Mesenchymal stem cell (in vitro differentiated cells and primary cell): ENCODE measurements around the gene BEAN1. TPM values are rescaled to one million over a fixed set of nuclear protein-coding genes. Genes with fewer than 3 reads are reported as not detected.

ENCODE experiments used
- DNase-seq: peaks from one replicate; pipeline ENCODE4 v3.0.0-alpha.2; 2013
- H2AFZ ChIP-seq: one replicate; pipeline ENCODE4 v1.6.1; 2013; ENCODE audit warnings: low read depth, mild to moderate bottlenecking, control low read depth, inconsistent platforms, low read length, moderate library complexity
- H2AK5ac ChIP-seq: 2 replicates; pipeline ENCODE4 v1.6.1; 2013; ENCODE audit warnings: low read length, moderate library complexity, mild to moderate bottlenecking, inconsistent platforms; ENCODE audit not compliant: severe bottlenecking
- H2BK120ac ChIP-seq: one replicate; pipeline ENCODE4 v1.6.1; 2013; ENCODE audit warnings: low read depth, mild to moderate bottlenecking, inconsistent platforms, low read length, moderate library complexity
- H2BK12ac ChIP-seq, 2 experiments: one replicate each; pipeline ENCODE4 v1.6.1; 2013; ENCODE audit warnings: inconsistent platforms in 2 of 2, low read length in 2 of 2, mild to moderate bottlenecking in 2 of 2, moderate library complexity in 2 of 2, control low read depth in 1 of 2
- H2BK15ac ChIP-seq: one replicate; pipeline ENCODE4 v1.6.1; 2013; ENCODE audit warnings: mild to moderate bottlenecking, low read depth, inconsistent platforms; ENCODE audit not compliant: poor library complexity, severe bottlenecking
- H2BK5ac ChIP-seq: 2 replicates; pipeline ENCODE4 v1.6.1; 2013; ENCODE audit warnings: low read depth, mild to moderate bottlenecking, low read length, control low read depth, inconsistent platforms; ENCODE audit not compliant: poor library complexity, severe bottlenecking
- H3K14ac ChIP-seq, 2 experiments: one replicate each; pipeline ENCODE4 v1.6.1; 2013; ENCODE audit warnings: inconsistent platforms in 2 of 2, low read length in 2 of 2, control low read depth in 1 of 2, mild to moderate bottlenecking in 1 of 2, moderate library complexity in 1 of 2
- H3K18ac ChIP-seq, 2 experiments: one replicate each; pipeline ENCODE4 v1.6.1; 2013; ENCODE audit warnings: inconsistent platforms in 2 of 2, low read length in 2 of 2, control low read depth in 1 of 2, low read depth in 1 of 2, mild to moderate bottlenecking in 1 of 2
- H3K23ac ChIP-seq, 2 experiments: one replicate each; pipeline ENCODE4 v1.6.1; 2013; ENCODE audit warnings: inconsistent platforms in 2 of 2, low read length in 2 of 2, mild to moderate bottlenecking in 2 of 2, moderate library complexity in 2 of 2, control low read depth in 1 of 2
- H3K27ac ChIP-seq: 2 replicates; pipeline ENCODE4 v1.5.1; 2013; ENCODE audit warnings: mild to moderate bottlenecking, moderate library complexity, low read length, control low read depth, inconsistent platforms; ENCODE audit not compliant: poor library complexity, severe bottlenecking
- H3K27me3 ChIP-seq, 2 experiments: 2 replicates each; pipeline versions ENCODE4 v1.6.1 to v1.7.0; 2013; ENCODE audit warnings: low read length in 2 of 2, mild to moderate bottlenecking in 2 of 2, moderate library complexity in 2 of 2, control low read depth in 1 of 2, inconsistent platforms in 1 of 2; ENCODE audit not compliant: control insufficient read depth in 1 of 2, insufficient read depth in 1 of 2
- H3K36me3 ChIP-seq, 2 experiments: 2 replicates each; pipeline versions ENCODE4 v1.6.1 to v1.7.0; 2013; ENCODE audit warnings: low read length in 2 of 2, control low read depth in 1 of 2, inconsistent platforms in 1 of 2, low read depth in 1 of 2, mild to moderate bottlenecking in 1 of 2; ENCODE audit not compliant: insufficient read depth in 2 of 2, control insufficient read depth in 1 of 2
- H3K4ac ChIP-seq, 2 experiments: one replicate each; pipeline ENCODE4 v1.6.1; 2013; ENCODE audit warnings: inconsistent platforms in 2 of 2, low read length in 2 of 2, mild to moderate bottlenecking in 2 of 2, moderate library complexity in 2 of 2, control low read depth in 1 of 2, low read depth in 1 of 2
- H3K4me1 ChIP-seq: 2 replicates; pipeline ENCODE4 v1.6.1; 2013; ENCODE audit warnings: low read depth, low read length, control low read depth; ENCODE audit not compliant: control insufficient read depth, insufficient read depth
- H3K4me2 ChIP-seq: 2 replicates; pipeline ENCODE4 v1.6.1; 2013; ENCODE audit warnings: low read length, mild to moderate bottlenecking, inconsistent platforms; ENCODE audit not compliant: poor library complexity, severe bottlenecking
- H3K4me3 ChIP-seq, 2 experiments: 2 replicates each; pipeline versions ENCODE4 v1.5.1 to v1.7.0; 2013; ENCODE audit warnings: low read length in 2 of 2, mild to moderate bottlenecking in 2 of 2, control low read depth in 1 of 2, low read depth in 1 of 2; ENCODE audit not compliant: insufficient read depth in 1 of 2
- H3K79me1 ChIP-seq: replicated peaks from 2 replicates; pipeline ENCODE4 v1.6.1; 2013; ENCODE audit warnings: mild to moderate bottlenecking, control low read depth, low read length, inconsistent platforms; ENCODE audit not compliant: poor library complexity, severe bottlenecking
- H3K9ac ChIP-seq: 2 replicates; pipeline ENCODE4 v1.7.0; 2013; ENCODE audit warnings: mild to moderate bottlenecking, low read length, moderate library complexity
- H3K9me3 ChIP-seq: 2 replicates; pipeline ENCODE4 v1.7.0; 2013; ENCODE audit warnings: mild to moderate bottlenecking, low read length; ENCODE audit not compliant: control insufficient read depth
- H4K8ac ChIP-seq: one replicate; pipeline ENCODE4 v1.6.1; 2013; ENCODE audit warnings: inconsistent platforms, mild to moderate bottlenecking, low read length, moderate library complexity
- H4K91ac ChIP-seq: one replicate; pipeline ENCODE4 v1.6.1; 2013; ENCODE audit warnings: mild to moderate bottlenecking, low read length, inconsistent platforms
- WGBS: methylation state at CpG from one replicate; pipeline ENCODE4 v1.1.7; 2013; ENCODE audit warnings: mixed read lengths; 5-methylcytosine and 5-hydroxymethylcytosine counted together
- polyA plus RNA-seq, 2 experiments: library from polyadenylated mRNA; stranded (reverse); fragments of 200-250 nt; gene quantifications; one replicate each; pipeline ENCODE4 v1.2.3, GENCODE V29; 2013

The BEAN1 gene, protein sequence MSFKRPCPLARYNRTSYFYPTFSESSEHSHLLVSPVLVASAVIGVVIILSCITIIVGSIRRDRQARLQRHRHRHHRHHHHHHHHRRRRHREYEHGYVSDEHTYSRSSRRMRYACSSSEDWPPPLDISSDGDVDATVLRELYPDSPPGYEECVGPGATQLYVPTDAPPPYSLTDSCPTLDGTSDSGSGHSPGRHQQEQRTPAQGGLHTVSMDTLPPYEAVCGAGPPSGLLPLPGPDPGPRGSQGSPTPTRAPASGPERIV
- polyA plus RNA-seq (2013, experiment 1 of 2) = 0.10 TPM
- polyA plus RNA-seq (2013, experiment 2 of 2) = 0.07 TPM

- H3K4me2 ChIP-seq = peak within 1 kb of the TSS; percentile 96
- no peak within 1 kb of the TSS for H2BK5ac ChIP-seq
- DNase-seq = no peak
- H3K27me3 ChIP-seq = peaks cover 18 to 43% of the 10 kb centered on the region in 2 experiments
- H2AK5ac ChIP-seq = no peak within 1 kb of the TSS
- H3K27ac ChIP-seq = no peak within 1 kb of the TSS
- peaks cover 0 to under 1% of the 10 kb centered on the region in 2 experiments for H3K36me3 ChIP-seq
- H3K9ac ChIP-seq = peak within 1 kb of the TSS; percentile 57
- H3K4me3 ChIP-seq = peak within 1 kb of the TSS; percentile 73 to 79
- H2BK15ac ChIP-seq = no peak within 1 kb of the TSS
- under 1% methylated on average over 63 of the region's 118 CpGs for WGBS
- peaks cover 5% of the 10 kb centered on the region for H3K79me1 ChIP-seq
- H3K14ac ChIP-seq = peak within 1 kb of the TSS in 1 of 2 experiments; percentile 64
- no peaks in the 10 kb centered on the region for H3K9me3 ChIP-seq
- no peak within 1 kb of the TSS for H2AFZ ChIP-seq
- peak within 1 kb of the TSS in 1 of 2 experiments; percentile 37 for H2BK12ac ChIP-seq
- H4K91ac ChIP-seq = no peak within 1 kb of the TSS
- no peak within 1 kb of the TSS for H4K8ac ChIP-seq
- peak within 1 kb of the TSS in 1 of 2 experiments; percentile 34 for H3K23ac ChIP-seq
- no peak within 1 kb of the TSS for H2BK120ac ChIP-seq
- H3K4me1 ChIP-seq = peaks cover 31% of the 10 kb centered on the region
- H3K4ac ChIP-seq = no peak within 1 kb of the TSS
- peak within 1 kb of the TSS in 1 of 2 experiments; percentile 44 for H3K18ac ChIP-seq
These were observed at the start of gene BEAN1 for GRCh38 chr16:66427036-66427860. Gene BEAN1 (plus strand): TSS chr16:66427295. CDS start chr16:66437677, 10,382 bp downstream.

- WGBS = 86% methylated on average over 3 of the region's 3 CpGs
These were observed 49.8 kb upstream of the BEAN1 start for GRCh38 chr16:66377324-66377723.

GRCh38 chr16:66378741-66379570, 48.1 kb upstream of the BEAN1 start:
- Histone ChIP-seq H3K4me1 (peaks cover 20% of the 10 kb centered on the region), H2BK5ac (no peak overlapping the region), H3K4me3 (no peak overlapping the region), H3K79me1 (no peaks in the 10 kb centered on the region), H2BK12ac (no peak overlapping the region), H2BK15ac (no peak overlapping the region), H3K9me3 (no peaks in the 10 kb centered on the region), H2BK120ac (no peak overlapping the region), H3K14ac (no peak overlapping the region), H3K18ac (no peak overlapping the region), H4K8ac (no peak overlapping the region), H4K91ac (no peak overlapping the region), H3K36me3 (no peaks in the 10 kb centered on the region), H3K4me2 (no peak overlapping the region), H3K23ac (no peak overlapping the region), H3K9ac (no peak overlapping the region), H2AK5ac (peak overlapping the region; percentile 38), H2AFZ (no peak overlapping the region), H3K27me3 (peaks cover 0 to 24% of the 10 kb centered on the region in 2 experiments), H3K27ac (no peak overlapping the region), H3K4ac (no peak overlapping the region)
- 84% methylated on average over 18 of the region's 18 CpGs for WGBS
- DNase-seq = peak; percentile 11

More at GRCh38 chr16:66377324-66377723, 49.8 kb upstream of the BEAN1 start:
- Histone ChIP-seq H3K4me3 (no peak overlapping the region), H2BK15ac (no peak overlapping the region), H2AK5ac (peak overlapping the region; percentile 38), H3K4ac (no peak overlapping the region), H2BK5ac (no peak overlapping the region), H3K18ac (no peak overlapping the region), H3K27me3 (peaks cover 0 to 35% of the 10 kb centered on the region in 2 experiments), H2BK120ac (peak overlapping the region; percentile 42), H2BK12ac (no peak overlapping the region), H3K9ac (no peak overlapping the region), H4K91ac (no peak overlapping the region), H3K4me2 (no peak overlapping the region), H3K27ac (no peak overlapping the region), H3K14ac (no peak overlapping the region), H3K9me3 (no peaks in the 10 kb centered on the region), H3K36me3 (no peaks in the 10 kb centered on the region), H3K23ac (no peak overlapping the region), H3K79me1 (no peaks in the 10 kb centered on the region), H3K4me1 (peaks cover 11% of the 10 kb centered on the region), H2AFZ (no peak overlapping the region), H4K8ac (no peak overlapping the region)
- no peak for DNase-seq
